Gastroesophageal sphincter (tissue), 3 donors: ENCODE measurements around the gene PRKCZ.

Source experiments
- EP300 ChIP-seq: sonication (generic); formaldehyde crosslinking; IDR thresholded peaks from one replicate; pipeline ENCODE4 v1.6.1; 2017; ENCODE audit warnings: antibody characterized with exemption, mild to moderate bottlenecking
- POLR2A ChIP-seq, 2 donors: fragments of 450-650 bp; IDR thresholded peaks; one replicate each; pipeline ENCODE4 v1.6.1; 2017; ENCODE audit warnings: antibody characterized with exemption in 2 of 2, mild to moderate bottlenecking in 2 of 2, moderate library complexity in 1 of 2
- POLR2AphosphoS5 ChIP-seq: sonication (generic); formaldehyde crosslinking; IDR thresholded peaks from one replicate; pipeline ENCODE4 v1.6.1; 2017; ENCODE audit warnings: antibody characterized with exemption
- TF ChIP-seq, protein P1 (sequence below), 4 experiments: fragments of 200-600 bp in 2 of 4; fragments of 450-650 bp in 2 of 4; sonication (generic) in 1 of 4; IDR thresholded peaks; one replicate each; pipeline ENCODE4 v1.5.1; 2017 to 2019; ENCODE audit warnings: antibody characterized with exemption in 4 of 4, mild to moderate bottlenecking in 2 of 4, moderate library complexity in 2 of 4

GRCh38 chr1:2110191-2110737, 60.1 kb downstream of the PRKCZ start:
- TF ChIP-seq, protein P1, sequence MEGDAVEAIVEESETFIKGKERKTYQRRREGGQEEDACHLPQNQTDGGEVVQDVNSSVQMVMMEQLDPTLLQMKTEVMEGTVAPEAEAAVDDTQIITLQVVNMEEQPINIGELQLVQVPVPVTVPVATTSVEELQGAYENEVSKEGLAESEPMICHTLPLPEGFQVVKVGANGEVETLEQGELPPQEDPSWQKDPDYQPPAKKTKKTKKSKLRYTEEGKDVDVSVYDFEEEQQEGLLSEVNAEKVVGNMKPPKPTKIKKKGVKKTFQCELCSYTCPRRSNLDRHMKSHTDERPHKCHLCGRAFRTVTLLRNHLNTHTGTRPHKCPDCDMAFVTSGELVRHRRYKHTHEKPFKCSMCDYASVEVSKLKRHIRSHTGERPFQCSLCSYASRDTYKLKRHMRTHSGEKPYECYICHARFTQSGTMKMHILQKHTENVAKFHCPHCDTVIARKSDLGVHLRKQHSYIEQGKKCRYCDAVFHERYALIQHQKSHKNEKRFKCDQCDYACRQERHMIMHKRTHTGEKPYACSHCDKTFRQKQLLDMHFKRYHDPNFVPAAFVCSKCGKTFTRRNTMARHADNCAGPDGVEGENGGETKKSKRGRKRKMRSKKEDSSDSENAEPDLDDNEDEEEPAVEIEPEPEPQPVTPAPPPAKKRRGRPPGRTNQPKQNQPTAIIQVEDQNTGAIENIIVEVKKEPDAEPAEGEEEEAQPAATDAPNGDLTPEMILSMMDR (IDR thresholded peaks at IDR 0.05) = no peak
- TF ChIP-seq POLR2A (IDR thresholded peaks at IDR 0.05) (no peak), POLR2AphosphoS5 (no peak), EP300 (no peak)
